Activated CD8-positive, alpha-beta memory T cell treated with anti-CD3 and anti-CD28 coated beads for 48 hours (primary cell): ENCODE measurements around the gene ALG10B.
"Not testable (repeated sequence)": the region's sequence is repeated elsewhere in the genome, so short reads cannot be mapped to it uniquely, and the experiment has no call there.

ENCODE experiments used
- DNase-seq, 3 experiments: peaks; one replicate each; pipeline ENCODE4 v3.0.0-alpha.2; 2020; ENCODE audit warnings: low read depth in 2 of 3, low spot score in 2 of 3

Gene ALG10B, protein sequence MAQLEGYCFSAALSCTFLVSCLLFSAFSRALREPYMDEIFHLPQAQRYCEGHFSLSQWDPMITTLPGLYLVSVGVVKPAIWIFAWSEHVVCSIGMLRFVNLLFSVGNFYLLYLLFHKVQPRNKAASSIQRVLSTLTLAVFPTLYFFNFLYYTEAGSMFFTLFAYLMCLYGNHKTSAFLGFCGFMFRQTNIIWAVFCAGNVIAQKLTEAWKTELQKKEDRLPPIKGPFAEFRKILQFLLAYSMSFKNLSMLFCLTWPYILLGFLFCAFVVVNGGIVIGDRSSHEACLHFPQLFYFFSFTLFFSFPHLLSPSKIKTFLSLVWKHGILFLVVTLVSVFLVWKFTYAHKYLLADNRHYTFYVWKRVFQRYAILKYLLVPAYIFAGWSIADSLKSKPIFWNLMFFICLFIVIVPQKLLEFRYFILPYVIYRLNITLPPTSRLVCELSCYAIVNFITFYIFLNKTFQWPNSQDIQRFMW

DNA sequence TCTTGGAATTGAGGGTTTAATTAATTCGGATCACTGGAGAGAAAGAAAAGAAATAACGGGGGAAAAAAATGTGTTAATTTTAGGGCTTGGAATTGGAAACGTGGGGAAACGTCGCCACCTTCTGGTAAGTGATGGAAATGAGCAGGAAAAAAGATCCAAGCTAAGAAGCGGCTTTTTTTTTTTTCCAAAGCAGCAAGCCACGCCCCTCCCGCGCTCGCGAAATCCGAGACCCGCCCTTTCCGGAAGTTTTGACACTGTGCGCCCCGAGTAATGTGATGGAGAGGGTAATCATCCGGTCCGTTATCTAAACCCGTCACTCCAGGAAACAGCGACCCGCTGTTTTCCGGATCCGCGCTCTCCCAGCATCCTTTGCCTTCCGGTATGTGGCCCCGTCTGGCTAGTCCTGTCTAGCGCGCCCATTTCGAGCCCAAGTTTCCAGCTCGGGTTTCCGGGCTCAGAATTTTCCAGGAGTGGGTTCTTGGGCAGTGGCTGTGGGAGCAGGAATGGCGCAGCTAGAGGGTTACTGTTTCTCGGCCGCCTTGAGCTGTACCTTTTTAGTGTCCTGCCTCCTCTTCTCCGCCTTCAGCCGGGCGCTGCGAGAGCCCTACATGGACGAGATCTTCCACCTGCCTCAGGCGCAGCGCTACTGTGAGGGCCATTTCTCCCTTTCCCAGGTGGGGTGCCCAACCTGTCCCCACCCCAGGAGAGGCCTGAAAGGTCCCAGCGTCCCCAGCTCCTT, at the start of gene ALG10B:
Gene ALG10B, plus strand, starts transcription at position 384 of the 739 bp plus-strand sequence. Its CDS starts 120 bp downstream, at position 504.
- DNase-seq, result peak; percentile 63 to 72 (median 71)

DNA sequence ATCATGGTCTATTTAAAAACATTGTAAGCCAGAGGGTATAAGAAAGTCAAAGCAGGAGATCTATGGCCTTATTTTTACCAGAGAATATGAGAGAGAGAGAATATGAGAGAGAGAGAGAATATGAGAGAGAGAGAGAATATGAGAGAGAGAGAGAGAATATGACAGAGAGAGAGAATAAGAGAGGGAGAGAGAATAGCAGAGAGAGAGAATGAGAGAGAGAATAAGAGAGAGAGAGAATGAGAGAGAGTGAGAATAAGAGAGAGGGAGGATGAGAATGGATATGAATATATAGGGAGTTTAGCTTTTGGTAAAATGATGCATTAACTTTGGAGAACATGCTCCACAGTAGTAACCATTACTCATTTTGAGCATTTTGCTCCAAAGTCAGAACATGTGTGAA, 48.0 kb upstream of the ALG10B start:
- no peak for DNase-seq

DNA sequence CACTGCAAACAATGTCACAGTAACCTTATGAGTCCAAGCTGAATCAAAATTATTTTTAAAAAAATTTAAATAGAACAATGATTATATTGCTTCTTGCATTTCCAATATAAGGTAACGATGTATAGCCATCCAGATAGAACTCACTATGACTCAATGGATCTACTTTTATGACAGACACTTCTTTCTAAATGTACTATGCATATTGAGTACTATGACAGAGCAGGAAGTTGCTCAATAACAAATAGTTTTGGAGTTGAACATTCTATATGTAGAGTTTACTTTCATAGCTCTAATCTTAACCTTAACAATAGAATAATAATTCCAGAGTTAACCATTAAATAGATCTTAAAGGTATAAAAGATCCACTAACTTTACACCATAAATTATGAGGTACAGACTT, 46.7 kb upstream of the ALG10B start:
- DNase-seq, result no peak

DNA sequence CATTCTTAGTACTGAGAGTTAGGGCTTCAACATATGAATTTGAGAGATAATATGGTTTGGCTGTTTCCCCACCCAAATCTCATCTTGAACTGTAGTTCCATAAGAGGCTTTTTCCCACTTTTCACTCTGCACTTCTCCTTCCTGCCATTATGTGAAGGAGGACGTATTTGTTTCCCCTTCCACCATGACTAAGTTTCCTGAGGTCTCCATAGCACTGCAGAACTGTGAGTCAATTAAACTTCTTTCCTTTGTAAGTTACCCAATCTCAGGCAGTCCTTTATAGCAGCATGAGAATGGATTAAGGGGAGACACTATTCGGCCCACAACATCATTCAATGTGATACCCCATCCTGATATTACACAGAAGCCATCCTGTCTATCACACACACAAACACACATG, 36.8 kb upstream of the ALG10B start:
- DNase-seq, result no peak

DNA sequence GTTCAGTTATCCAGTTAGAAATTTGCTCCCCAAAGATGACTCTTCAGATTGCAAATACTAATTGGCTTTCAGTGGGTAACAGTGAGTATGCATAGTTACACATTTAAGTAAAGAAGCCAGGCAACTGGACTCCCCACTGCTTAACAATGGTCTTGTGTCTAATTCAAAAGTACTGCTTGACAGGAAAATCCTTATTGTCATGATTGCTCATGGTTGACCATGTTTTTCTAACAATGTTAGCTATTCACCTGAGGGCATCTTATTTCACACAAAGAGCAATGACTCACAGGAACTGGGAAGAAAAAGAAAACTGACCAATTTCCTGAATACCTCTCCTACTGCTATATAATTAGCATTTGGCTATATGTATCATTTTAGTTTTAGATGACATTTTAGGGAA, 33.7 kb upstream of the ALG10B start:
- DNase-seq, result no peak

DNA sequence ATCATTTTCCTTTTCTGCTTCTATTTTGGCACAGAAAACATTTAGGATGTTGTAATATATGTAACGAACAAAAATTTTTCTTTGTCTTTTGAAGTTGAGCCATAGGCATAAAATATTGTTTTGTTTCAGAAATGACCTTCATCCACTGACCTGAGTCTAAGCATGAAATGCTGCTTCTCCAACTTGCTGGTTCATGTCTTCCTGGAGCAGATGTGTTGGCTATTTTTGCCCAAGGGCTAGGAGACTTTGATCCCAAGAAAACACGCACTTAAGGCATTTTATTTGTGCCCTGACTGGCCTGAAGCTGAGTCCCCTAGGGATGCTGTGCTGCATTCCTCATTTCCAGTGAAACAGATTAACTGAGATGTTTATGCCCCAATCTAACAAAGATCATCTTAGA, 27.2 kb upstream of the ALG10B start:
- no peak for DNase-seq

DNA sequence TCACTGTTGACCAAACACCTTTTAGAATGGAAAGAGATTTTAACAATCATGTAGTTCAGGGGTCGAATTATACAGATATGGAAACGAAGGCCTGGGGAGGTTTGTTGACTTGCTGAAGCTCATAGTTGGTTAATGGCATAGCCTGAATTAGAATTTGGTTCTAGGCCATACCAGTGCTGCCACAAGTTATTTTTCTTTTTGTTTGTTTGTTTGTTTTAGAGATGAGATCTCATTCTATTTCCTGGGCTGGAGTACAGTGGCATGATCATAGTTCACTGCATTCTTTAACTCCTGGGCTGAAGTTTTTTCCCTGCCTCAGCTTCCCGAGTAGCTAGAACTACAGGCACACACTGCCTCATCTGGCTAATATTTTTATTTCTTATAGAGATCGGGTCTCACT, 25.4 kb upstream of the ALG10B start:
- no peak for DNase-seq

DNA sequence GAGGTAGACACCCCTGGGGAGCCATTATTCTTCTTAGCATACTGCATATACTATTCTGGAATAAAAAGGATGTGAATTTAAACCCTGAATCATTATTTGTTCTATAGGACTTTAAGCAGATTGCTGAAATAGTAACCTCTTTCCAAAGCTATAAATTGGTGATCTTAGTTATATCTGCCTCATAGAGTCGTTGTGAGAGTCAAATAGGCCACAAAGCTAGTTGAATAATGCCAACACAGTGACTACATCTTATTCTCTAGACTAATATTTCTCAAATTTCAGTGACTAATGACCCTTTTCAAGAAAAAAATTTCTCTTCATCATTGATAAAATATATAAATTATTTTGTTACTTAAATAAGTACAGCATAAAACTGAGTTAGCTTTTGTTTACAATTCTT, 13.6 kb upstream of the ALG10B start:
- DNase-seq, result not testable (repeated sequence)

DNA sequence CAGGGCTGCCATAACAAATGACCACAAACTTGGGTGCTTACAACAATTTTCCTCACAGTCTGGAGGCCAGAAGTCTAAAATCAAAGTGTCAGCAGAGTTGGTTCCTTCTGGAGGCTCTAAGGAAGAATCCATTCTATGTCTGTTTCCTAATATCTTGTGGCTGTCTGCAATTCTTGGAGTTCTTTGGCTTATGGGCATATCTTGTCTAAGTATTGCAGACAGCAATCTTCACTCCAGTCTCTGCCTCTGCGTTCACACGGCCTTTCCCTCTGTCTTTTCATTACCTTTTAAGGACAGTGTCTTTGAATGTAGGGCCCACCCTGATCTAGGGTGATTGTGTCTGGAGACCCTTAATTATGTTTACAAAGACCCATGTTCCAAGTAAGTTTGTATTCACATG, 5.4 kb downstream of the ALG10B start:
- DNase-seq, result not testable (repeated sequence)

DNA sequence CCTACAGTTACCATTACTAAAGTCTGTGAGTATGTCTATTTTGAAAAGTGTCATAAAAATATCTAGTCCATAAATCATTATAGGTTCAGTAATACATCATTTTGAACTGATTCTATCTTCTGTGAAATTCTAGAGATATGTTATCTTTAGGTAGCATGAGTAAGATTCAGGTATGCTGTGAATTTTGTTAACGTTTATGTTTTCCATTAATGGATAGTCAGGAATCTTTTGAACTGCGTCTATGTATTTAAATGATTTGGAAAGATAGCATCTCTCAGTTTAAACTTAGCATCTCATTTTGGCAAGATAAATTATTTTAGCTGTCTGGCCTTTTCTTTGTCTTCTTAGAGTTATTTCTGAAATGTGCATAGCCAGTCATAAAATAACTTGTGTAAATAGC, 8.3 kb downstream of the ALG10B start:
- DNase-seq, result no peak

DNA sequence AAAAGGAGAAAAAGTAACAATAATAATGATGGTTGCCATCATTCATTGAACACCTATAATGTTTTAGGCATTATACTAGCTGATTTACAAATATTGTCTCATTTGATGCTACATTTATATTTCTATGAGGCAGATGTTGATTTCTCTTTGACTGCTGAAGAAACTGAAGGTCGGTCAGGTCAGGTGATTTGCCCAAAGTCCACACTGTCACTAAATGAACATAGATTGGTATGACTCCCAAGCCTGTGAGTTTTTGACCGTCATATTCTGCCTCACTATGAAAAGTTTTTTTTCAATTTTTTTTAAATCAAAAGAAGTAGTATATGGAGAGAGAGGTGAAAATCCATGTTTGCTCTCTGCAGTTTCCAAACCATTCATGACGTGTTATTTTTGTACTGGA, 10.8 kb downstream of the ALG10B start:
- DNase-seq, result no peak

DNA sequence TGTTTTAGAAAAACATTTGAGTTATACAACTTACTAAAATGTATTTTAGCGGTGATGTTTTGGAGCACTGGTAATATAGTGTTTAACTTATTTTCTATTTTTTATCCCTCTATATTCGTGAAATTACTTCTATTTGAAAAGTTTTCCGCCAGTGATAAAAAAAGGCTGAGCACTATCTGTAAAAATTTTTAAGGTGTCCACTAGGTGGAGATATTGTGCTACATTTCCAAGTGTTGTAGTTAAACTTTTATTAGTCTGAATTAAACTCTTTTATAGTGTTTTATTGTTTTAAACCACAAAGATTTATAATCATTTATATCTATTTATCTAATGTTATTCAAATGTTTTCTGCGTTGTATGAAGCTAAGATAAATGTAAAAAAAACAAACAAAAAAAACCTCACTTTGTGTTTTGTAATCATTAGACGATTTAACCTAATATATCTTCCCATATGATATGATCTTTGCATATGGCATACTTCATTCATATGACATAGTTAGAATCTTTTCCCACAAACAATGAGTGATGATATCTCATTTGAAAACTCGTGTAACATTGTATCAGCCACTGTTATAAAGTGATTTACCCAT, 11.8 kb downstream of the ALG10B start:
- DNase-seq, result no peak

DNA sequence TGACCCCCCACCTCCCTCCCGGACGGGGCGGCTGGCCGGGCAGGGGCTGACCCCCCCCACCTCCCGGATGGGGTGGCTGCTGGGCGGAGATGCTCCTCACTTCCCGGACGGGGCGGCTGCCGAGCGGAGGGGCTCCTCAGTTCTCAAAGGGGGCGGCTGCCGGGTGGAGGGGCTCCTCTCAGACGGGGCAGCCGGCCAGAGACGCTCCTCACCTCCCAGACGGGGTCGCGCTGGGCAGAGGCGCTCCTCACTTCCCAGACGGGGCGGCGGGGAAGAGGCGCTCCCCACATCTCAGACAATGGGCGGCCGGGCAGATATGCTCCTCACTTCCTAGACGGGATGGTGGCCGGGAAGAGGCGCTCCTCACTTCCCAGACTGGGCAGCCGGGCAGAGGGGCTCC, 13.8 kb downstream of the ALG10B start:
- DNase-seq, result not testable (repeated sequence)

DNA sequence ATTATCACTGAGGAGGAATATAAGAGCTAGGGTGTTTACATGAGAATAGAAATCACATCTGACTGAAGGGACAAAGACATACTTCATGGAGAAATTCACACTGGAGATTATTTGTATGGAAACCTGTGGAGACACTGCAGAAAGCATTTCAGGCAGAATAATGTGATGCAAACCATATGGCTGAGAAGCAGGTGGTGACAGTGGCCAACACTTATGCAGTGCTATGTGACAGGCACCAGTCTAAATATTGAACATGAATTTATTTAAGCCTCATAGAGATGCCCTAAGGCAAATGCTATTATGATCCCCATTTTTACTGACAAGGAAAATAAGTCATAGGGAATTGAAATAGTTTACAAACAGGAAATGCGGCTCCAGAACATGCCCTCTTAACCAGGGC, 16.2 kb downstream of the ALG10B start:
- no peak for DNase-seq

DNA sequence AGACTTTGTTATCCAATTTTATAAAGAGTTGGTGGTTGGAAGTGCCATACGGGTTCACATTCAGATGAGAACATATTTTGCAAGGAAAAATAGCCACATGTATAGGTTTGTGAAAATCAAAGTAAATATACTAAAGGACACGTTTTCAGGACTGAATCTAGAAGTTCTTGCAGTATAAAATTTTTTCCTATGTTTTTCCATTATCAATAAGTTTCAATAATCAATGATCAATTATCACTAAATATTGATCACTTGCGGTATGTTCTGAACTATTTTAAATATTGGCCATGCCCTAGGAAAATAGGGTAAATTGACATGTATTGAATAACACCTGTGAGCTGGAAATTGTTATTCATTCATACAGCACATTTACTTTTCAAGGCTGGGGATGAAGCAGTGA, 25.9 kb downstream of the ALG10B start:
- no peak for DNase-seq

DNA sequence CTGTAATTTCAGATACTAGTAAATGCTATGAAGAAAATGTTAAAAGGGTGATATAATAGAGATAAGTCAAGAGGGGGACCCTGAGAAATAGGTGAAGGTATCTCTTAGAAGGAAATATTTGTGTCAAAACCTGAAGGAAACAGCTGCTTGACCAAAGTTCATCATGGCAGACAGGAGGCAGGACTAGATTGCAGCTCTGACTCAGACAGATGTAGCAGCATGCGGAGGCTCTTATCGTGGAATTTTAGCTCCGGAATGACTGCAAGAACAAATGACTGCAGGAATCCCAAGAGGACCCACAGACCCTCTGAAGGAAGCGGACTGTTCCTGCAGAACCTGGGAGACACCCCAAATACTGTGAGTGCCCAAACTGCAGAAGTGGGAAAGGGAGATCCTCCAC, 26.7 kb downstream of the ALG10B start:
- not testable (repeated sequence) for DNase-seq

DNA sequence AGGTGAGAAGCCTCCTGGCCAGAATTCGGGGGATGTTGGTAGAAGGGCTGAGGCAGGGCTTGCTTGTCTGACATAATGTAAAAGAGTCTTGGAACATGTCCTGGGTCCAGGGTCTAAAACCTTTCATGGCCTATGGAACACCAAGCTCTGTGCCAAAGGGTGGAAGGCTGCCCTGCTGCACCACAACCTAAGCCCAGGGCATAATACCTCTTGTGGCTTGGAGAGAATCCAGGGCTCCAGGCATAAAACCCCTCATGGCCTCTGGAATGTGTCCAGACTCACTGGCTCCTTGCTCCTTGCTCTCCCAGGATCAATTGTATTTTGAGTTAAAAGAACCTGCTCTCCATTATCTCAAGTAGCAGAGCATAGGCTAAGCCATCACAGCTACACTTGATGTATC, 27.3 kb downstream of the ALG10B start:
- DNase-seq, result not testable (repeated sequence)

DNA sequence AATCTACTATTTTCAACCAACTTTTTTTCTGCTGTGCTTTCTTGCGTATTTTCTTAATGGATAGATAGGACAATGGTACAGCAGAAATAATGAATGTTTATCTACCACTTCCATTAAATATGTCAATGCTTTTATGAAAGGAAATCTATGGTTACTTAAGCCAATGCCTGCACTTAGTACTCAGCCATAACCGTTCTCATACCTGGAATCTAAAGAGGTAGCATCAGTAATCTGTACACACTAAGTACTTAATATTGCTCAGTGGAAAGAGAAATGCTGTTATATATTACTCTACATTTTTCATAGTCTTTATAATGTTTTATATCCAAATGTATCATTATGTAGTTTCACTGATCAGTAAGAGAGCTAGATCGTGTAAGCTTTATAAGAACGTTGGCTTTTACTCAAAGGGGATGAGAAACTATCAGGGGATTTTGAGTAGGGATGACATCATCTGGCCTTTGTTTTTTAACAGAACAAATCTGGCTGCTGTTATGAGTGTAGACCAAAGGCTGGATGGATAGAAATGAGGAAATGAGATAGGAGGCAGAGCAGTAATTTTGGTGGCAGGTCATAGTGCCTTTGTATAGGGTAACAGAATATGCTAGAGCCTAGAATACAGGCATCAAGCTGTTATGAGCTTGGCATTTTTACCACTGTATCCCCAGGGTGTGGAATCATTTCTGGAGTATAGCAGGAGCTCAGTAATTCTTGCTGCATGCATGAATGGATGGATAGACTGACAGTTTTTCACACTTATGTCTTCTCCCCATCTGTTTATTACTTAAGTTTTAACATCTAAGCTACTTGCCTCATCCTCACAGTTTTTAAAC, 34.0 kb downstream of the ALG10B start:
- DNase-seq, result no peak

DNA sequence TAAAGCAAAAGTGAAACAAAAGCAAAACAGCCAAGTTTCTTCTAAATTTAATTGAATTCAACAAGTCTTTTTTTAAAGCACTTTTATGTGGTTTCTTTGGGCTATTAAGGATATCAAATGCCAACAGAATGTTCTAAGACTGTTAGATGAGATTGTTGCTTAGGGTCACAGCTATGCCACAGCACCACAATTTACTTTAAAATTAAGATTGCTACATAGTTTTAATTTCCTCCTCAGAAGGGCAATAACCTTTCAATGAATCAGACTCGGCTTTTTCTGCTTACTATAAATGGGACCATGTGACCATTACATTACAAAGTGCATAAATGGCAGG, 34.6 kb downstream of the ALG10B start:
- DNase-seq, result not testable (repeated sequence)

DNA sequence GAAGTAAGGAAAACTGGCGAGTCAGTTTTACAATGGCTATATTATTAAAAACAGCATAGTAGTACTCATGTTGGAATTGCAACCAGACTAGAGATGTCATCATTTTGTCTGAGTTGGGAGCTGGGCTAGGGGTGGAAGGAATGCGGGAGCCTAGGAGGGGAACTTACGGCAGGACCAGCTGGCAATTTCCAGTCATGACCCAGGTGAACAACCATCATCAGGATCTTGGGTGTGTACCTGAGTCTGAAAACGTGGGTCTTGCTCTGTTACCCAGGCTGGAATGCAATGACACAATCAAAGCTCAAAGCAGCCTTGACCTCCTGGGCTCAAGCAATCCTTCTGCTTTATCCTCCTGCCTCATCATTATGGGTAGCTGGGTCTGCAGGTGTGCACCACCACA, 50.9 kb downstream of the ALG10B start:
- no peak for DNase-seq

DNA sequence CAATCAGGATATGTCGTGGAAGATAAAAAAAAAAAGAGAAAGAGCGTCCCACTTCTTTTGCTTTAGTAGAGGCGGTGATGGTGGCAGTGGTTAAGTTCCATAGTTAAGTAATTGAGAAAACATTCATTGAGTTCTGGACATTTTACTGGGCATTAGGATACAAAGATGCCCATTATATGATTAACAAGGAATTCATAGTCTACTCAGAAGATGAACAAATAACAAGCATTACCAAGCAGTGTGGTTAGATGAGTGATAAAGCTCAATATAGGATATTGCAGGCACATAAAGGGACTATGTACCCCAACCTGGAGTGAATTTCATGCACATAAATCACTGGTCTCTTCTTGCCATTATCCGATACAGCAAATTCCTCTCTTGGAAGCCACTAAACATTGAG, 53.7 kb downstream of the ALG10B start:
- no peak for DNase-seq
